ENCODE measurements around the gene RANBP3.

The RANBP3 gene

DNA sequence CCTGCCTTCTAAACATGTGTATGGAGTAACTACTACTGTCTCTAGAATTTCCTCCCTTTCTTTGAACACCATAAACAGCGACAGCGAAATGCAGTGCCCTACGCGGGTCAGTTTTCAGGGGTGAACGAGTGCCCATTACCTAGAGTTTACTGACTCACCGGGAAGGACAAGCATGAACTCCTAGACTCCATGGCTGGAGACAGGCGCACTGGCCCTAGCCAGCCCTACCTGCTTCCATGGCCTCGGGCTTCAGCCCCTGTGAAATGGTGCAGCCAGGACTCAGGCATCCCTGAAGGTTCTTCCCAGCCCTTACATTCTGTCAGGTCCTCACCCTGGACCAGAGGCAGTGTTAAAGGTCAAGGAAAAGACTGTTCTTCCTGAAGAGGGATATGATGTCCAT, 8.5 kb downstream of the RANBP3 start:
- H3K79me2 ChIP-seq (ENCODE audit: insufficient read depth, low read length): peaks cover 87% of the 10 kb centered on the region
- H2AFZ ChIP-seq (ENCODE audit: low read length): no peak overlapping the region
- no peak overlapping the region for H3K4me3 ChIP-seq (ENCODE audit: low read depth, low read length, poor library complexity, severe bottlenecking)
- no peaks in the 10 kb centered on the region for H3K9me3 ChIP-seq (ENCODE audit: low read length)
- H3K4me1 ChIP-seq (ENCODE audit: insufficient read depth, low read length, severe bottlenecking): peaks cover 31% of the 10 kb centered on the region
- no peaks in the 10 kb centered on the region for H3K27me3 ChIP-seq (ENCODE audit: insufficient read depth, low read length)
- H3K4me2 ChIP-seq (ENCODE audit: low read length): no peak overlapping the region
- no peaks in the 10 kb centered on the region for H3F3A ChIP-seq (ENCODE audit: insufficient read depth, low read length)
- TF ChIP-seq, protein P1, sequence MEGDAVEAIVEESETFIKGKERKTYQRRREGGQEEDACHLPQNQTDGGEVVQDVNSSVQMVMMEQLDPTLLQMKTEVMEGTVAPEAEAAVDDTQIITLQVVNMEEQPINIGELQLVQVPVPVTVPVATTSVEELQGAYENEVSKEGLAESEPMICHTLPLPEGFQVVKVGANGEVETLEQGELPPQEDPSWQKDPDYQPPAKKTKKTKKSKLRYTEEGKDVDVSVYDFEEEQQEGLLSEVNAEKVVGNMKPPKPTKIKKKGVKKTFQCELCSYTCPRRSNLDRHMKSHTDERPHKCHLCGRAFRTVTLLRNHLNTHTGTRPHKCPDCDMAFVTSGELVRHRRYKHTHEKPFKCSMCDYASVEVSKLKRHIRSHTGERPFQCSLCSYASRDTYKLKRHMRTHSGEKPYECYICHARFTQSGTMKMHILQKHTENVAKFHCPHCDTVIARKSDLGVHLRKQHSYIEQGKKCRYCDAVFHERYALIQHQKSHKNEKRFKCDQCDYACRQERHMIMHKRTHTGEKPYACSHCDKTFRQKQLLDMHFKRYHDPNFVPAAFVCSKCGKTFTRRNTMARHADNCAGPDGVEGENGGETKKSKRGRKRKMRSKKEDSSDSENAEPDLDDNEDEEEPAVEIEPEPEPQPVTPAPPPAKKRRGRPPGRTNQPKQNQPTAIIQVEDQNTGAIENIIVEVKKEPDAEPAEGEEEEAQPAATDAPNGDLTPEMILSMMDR (IDR thresholded peaks at IDR 0.05; ENCODE audit: low read length): no peak
- TF ChIP-seq EZH2 (IDR thresholded peaks at IDR 0.05; ENCODE audit: borderline replicate concordance, low read length): no peak
- peak overlapping the region; percentile 76 for H3K27ac ChIP-seq (ENCODE audit: low read depth, low read length, poor library complexity, severe bottlenecking)
- no peaks in the 10 kb centered on the region for H3K9me2 ChIP-seq (ENCODE audit: low read depth, low read length)
- H4K20me1 ChIP-seq (ENCODE audit: insufficient read depth, low read length): no peaks in the 10 kb centered on the region
- H3K9ac ChIP-seq (ENCODE audit: low read length): no peak overlapping the region
- peaks cover 56% of the 10 kb centered on the region; the same call in 1 of the 2 replicates for H3K36me3 ChIP-seq (ENCODE audit: insufficient read depth, low read length)

DNA sequence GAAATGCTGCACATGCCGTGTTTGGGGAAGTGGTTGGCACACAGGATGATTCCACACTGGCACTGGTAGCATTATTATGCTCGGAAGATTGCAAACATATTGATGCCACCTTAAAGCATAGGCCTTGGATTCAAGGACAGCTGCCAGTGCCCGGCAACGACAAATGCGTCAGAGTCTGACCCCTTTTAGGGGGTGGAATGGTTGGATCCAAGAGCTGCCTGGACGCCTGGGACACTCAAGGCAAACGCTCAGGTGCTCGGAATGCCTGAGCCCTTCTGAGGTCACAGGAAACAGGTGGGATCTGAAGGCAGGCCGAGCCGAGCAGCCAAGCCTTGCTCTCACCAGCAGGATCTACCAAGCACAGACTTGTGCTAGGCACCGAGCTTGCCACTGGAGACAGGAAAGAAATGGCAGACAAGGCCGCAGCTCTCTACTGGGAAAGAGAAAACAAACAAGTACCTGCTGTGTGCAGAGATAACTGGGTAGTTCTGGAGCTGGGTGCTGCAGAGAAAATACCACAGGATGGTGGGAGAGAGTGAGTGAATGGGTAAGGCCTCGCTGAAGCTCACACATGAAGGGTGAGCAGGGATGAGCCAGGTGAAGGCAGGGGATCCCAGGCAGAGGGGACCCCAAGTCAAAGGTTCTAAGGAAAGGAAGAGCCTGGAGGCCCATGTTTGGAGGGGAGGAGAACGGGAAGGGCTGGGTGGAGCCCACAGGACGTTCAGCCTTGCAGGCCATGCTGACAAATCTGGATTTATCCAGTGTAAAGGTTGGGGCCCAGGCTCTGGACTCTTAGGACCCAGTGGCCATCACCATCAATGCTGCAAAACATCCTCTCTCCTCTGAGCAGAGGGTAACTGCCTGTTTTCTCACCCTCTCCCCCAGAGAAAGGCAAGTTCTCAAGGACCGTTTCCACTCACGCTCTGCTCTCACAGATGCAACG, 9.2 kb downstream of the RANBP3 start:
- TF ChIP-seq EZH2 (IDR thresholded peaks at IDR 0.05; ENCODE audit: borderline replicate concordance, low read length): no peak
- TF ChIP-seq, protein P1 (IDR thresholded peaks at IDR 0.05; ENCODE audit: low read length): no peak
- peaks cover 48% of the 10 kb centered on the region; the same call in 1 of the 2 replicates for H3K36me3 ChIP-seq (ENCODE audit: insufficient read depth, low read length)
- no peaks in the 10 kb centered on the region for H3K27me3 ChIP-seq (ENCODE audit: insufficient read depth, low read length)
- H3K4me1 ChIP-seq (ENCODE audit: insufficient read depth, low read length, severe bottlenecking): peaks cover 31% of the 10 kb centered on the region
- no peaks in the 10 kb centered on the region for H3F3A ChIP-seq (ENCODE audit: insufficient read depth, low read length)
- peak overlapping the region; percentile 76 for H3K27ac ChIP-seq (ENCODE audit: low read depth, low read length, poor library complexity, severe bottlenecking)
- H3K4me3 ChIP-seq (ENCODE audit: low read depth, low read length, poor library complexity, severe bottlenecking): peak overlapping the region; percentile 33
- H3K4me2 ChIP-seq (ENCODE audit: low read length): peak overlapping the region; percentile 63
- no peak overlapping the region for H2AFZ ChIP-seq (ENCODE audit: low read length)
- H3K9me2 ChIP-seq (ENCODE audit: low read depth, low read length): no peaks in the 10 kb centered on the region
- no peaks in the 10 kb centered on the region for H4K20me1 ChIP-seq (ENCODE audit: insufficient read depth, low read length)
- H3K79me2 ChIP-seq (ENCODE audit: insufficient read depth, low read length): peaks cover 87% of the 10 kb centered on the region
- H3K9ac ChIP-seq (ENCODE audit: low read length): peak overlapping the region; percentile 43; the same call in 1 of the 2 replicates
- no peaks in the 10 kb centered on the region for H3K9me3 ChIP-seq (ENCODE audit: low read length)

GRCh38 chr19:5967994-5968430, 9.9 kb downstream of the RANBP3 start:
- H4K20me1 ChIP-seq (ENCODE audit: insufficient read depth, low read length): no peaks in the 10 kb centered on the region
- H3K79me2 ChIP-seq (ENCODE audit: insufficient read depth, low read length): peaks cover 87% of the 10 kb centered on the region
- no peaks in the 10 kb centered on the region for H3F3A ChIP-seq (ENCODE audit: insufficient read depth, low read length)
- H3K9ac ChIP-seq (ENCODE audit: low read length): peak overlapping the region; percentile 43; the same call in 1 of the 2 replicates
- peaks cover 37% of the 10 kb centered on the region for H3K4me1 ChIP-seq (ENCODE audit: insufficient read depth, low read length, severe bottlenecking)
- H3K9me2 ChIP-seq (ENCODE audit: low read depth, low read length): no peaks in the 10 kb centered on the region
- H2AFZ ChIP-seq (ENCODE audit: low read length): no peak overlapping the region
- TF ChIP-seq, protein P1 (IDR thresholded peaks at IDR 0.05; ENCODE audit: low read length): peak; percentile 83
- TF ChIP-seq EZH2 (IDR thresholded peaks at IDR 0.05; ENCODE audit: borderline replicate concordance, low read length): no peak
- H3K27me3 ChIP-seq (ENCODE audit: insufficient read depth, low read length): no peaks in the 10 kb centered on the region
- H3K27ac ChIP-seq (ENCODE audit: low read depth, low read length, poor library complexity, severe bottlenecking): peak overlapping the region; percentile 76
- H3K4me3 ChIP-seq (ENCODE audit: low read depth, low read length, poor library complexity, severe bottlenecking): peak overlapping the region; percentile 33
- H3K4me2 ChIP-seq (ENCODE audit: low read length): peak overlapping the region; percentile 63
- no peaks in the 10 kb centered on the region for H3K9me3 ChIP-seq (ENCODE audit: low read length)
- peaks cover 41% of the 10 kb centered on the region; the same call in 1 of the 2 replicates for H3K36me3 ChIP-seq (ENCODE audit: insufficient read depth, low read length)
